ENCODE data around the gene PHAF1. TPM values are rescaled to one million over a fixed set of nuclear protein-coding genes. Genes with fewer than 3 reads are reported as not detected.
"Not testable (repeated sequence)": the region's sequence is repeated elsewhere in the genome, so short reads cannot be mapped to it uniquely, and the experiment has no call there.

The PHAF1 gene
- total and polyA plus RNA-seq, 9 donors: 12.9 to 22.2 (median 17.8) TPM

DNA sequence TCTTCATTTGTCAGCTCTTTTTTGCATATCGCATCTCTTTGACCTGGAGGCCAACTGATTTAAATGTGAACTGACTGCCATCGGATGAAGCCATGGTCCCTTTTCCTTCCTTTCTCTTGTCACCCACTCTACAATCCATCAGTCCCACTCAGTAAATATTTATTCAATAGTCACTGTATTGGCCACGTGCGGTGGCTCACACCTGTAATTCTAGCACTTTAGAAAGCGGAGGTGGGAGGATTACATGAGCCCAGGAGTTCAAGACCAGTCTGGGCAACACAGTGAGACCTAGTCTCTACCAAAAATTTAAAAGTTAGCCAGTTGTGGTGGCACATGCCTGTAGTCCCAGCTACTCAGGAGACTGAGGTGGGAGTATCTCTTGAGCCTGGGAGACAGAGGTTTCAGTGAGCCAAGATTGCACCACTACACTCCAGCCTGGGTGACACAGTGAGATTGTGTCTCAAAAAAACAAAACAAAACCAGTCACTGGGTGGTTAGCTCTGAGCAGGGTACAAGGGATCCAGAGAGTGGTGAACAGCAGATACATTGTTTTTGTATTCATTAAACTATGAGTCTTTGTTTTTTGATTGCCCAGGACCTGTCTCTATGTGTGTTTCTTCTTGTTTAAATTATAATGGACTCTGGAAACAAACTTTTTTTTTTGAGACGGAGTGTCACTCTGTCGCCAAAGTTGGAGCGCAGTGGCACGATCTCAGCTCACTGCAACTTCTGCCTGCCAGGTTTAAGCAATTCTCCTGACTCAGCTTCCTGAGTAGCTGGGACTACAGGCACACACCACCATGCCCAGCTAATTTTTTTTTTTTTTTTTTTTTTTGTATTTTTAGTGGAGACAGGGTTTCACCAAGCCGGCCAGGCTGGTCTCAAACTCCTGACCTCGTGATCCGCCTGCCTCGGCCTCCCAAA, 6.9 kb downstream of the PHAF1 start:
- Histone ChIP-seq H3K4me3 (ENCODE audit: low read length) (no peak overlapping the region), H3K27ac (ENCODE audit: low read length) (no peak overlapping the region), H3K9me3 (replicated peaks; ENCODE audit: control insufficient read depth, low read depth, low read length) (no peaks in the 10 kb centered on the region), H3K27me3 (ENCODE audit: control insufficient read depth, insufficient read depth, low read length) (no peaks in the 10 kb centered on the region), H3K4me1 (ENCODE audit: control insufficient read depth, insufficient read depth, low read length) (peaks cover under 1% of the 10 kb centered on the region), H3K36me3 (ENCODE audit: control insufficient read depth, insufficient read depth, low read length) (peaks cover 36% of the 10 kb centered on the region)
- WGBS (ENCODE audit: insufficient coverage): 93% methylated on average over 5 of the region's 13 CpGs
- no peak for DNase-seq

DNA sequence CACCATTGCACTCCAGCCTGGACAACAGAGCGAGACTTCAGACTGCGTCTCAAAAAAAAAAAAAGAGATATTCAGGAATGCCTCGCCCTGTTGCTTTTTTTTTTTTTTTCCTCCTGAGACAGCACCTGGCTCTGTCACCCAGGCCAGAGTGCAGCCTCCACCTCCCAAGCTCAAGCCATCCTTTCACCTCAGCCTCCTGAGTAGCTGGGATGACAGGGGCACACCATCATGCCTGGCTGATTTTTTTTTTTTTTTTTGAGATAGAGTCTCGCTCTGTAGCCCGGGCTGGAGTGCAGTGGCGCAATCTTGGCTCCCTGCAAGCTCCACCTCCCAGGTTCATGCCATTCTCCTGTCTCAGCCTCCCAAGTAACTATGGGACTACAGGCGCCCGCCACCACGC, 8.0 kb downstream of the PHAF1 start:
- WGBS (ENCODE audit: insufficient coverage): 94% methylated on average over 2 of the region's 9 CpGs
- no peaks in the 10 kb centered on the region for H3K27me3 ChIP-seq (ENCODE audit: control insufficient read depth, insufficient read depth, low read length)
- no peak overlapping the region for H3K4me3 ChIP-seq (ENCODE audit: low read length)
- no peak overlapping the region for H3K27ac ChIP-seq (ENCODE audit: low read length)
- no peak for DNase-seq
- H3K36me3 ChIP-seq (ENCODE audit: control insufficient read depth, insufficient read depth, low read length): peaks cover 38% of the 10 kb centered on the region
- no peaks in the 10 kb centered on the region for H3K4me1 ChIP-seq (ENCODE audit: control insufficient read depth, insufficient read depth, low read length)
- no peaks in the 10 kb centered on the region for H3K9me3 ChIP-seq (replicated peaks; ENCODE audit: control insufficient read depth, low read depth, low read length)

GRCh38 chr16:67120025-67120424, 10.3 kb downstream of the PHAF1 start:
- Histone ChIP-seq H3K36me3 (ENCODE audit: control insufficient read depth, insufficient read depth, low read length) (peaks cover 45% of the 10 kb centered on the region), H3K27me3 (ENCODE audit: control insufficient read depth, insufficient read depth, low read length) (no peaks in the 10 kb centered on the region)

DNA sequence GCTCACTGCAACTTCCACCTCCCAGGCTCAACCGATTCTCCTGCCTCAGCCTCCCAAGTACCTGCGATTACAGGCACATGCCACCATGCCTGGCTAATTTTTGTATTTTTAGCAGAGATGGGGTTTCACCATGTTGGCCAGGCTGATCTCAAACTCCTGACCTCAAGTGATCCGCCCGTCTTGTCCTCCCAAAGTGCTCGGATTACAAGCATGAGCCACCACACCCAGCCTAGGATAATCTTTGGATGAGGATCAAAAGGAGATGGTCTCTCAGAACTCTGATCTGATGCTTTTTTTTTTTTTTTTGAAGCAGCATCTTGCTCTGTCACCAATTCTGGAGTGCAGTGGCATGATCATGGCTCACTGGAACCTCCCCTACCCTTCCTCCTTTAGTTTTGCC, 13.1 kb downstream of the PHAF1 start:
- not testable (repeated sequence) for H3K27me3 ChIP-seq (ENCODE audit: control insufficient read depth, insufficient read depth, low read length); H3K9me3 ChIP-seq (replicated peaks; ENCODE audit: control insufficient read depth, low read depth, low read length); H3K4me3 ChIP-seq (ENCODE audit: low read length); H3K27ac ChIP-seq (ENCODE audit: low read length); DNase-seq; H3K4me1 ChIP-seq (ENCODE audit: control insufficient read depth, insufficient read depth, low read length)
- peaks cover 49% of the 10 kb centered on the region for H3K36me3 ChIP-seq (ENCODE audit: control insufficient read depth, insufficient read depth, low read length)
- 83% methylated on average over 1 of the region's 5 CpGs for WGBS (ENCODE audit: insufficient coverage)

More at GRCh38 chr16:67120025-67120424, 10.3 kb downstream of the PHAF1 start:
- no peaks in the 10 kb centered on the region for H3K9me3 ChIP-seq (replicated peaks; ENCODE audit: control insufficient read depth, low read depth, low read length)
- DNase-seq: no peak
- no peaks in the 10 kb centered on the region for H3K4me1 ChIP-seq (ENCODE audit: control insufficient read depth, insufficient read depth, low read length)
- H3K4me3 ChIP-seq (ENCODE audit: low read length): no peak overlapping the region
- no peak overlapping the region for H3K27ac ChIP-seq (ENCODE audit: low read length)
- WGBS (ENCODE audit: insufficient coverage): 100% methylated on average over 1 of the region's 5 CpGs

DNA sequence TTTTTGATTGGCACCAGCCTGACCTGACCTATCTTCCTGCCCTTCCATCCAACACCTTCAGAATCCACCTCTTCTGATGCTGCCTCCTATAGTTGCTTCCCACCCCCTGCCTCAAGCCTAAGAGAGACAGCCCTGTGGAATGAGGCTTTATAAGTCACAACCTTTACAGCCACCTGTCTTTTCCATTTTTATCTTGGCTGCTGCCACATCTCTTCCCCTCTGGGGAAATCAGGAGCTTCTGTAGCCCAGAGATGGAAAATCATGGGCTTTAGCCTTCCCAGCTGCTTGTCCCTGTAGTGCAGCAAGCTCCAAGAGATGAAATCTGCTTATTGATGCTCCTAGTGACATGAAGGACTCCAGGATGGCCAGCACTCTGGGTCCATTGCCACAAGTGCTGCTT, 18.7 kb downstream of the PHAF1 start:
- no peak for DNase-seq
- peaks cover 48% of the 10 kb centered on the region for H3K36me3 ChIP-seq (ENCODE audit: control insufficient read depth, insufficient read depth, low read length)

GRCh38 chr16:67128887-67129286, 19.1 kb downstream of the PHAF1 start:
- no peaks in the 10 kb centered on the region for H3K9me3 ChIP-seq (replicated peaks; ENCODE audit: control insufficient read depth, low read depth, low read length)
- DNase-seq: no peak
- H3K4me1 ChIP-seq (ENCODE audit: control insufficient read depth, insufficient read depth, low read length): peaks cover 7% of the 10 kb centered on the region
- H3K36me3 ChIP-seq (ENCODE audit: control insufficient read depth, insufficient read depth, low read length): peaks cover 50% of the 10 kb centered on the region
- WGBS (ENCODE audit: insufficient coverage): 88% methylated on average over 3 of the region's 3 CpGs
- no peaks in the 10 kb centered on the region for H3K27me3 ChIP-seq (ENCODE audit: control insufficient read depth, insufficient read depth, low read length)
- H3K27ac ChIP-seq (ENCODE audit: low read length): no peak overlapping the region
- H3K4me3 ChIP-seq (ENCODE audit: low read length): no peak overlapping the region

More for the DNA sequence above, 18.7 kb downstream of the PHAF1 start:
- Histone ChIP-seq H3K27ac (ENCODE audit: low read length) (no peak overlapping the region), H3K4me3 (ENCODE audit: low read length) (no peak overlapping the region), H3K9me3 (replicated peaks; ENCODE audit: control insufficient read depth, low read depth, low read length) (no peaks in the 10 kb centered on the region), H3K4me1 (ENCODE audit: control insufficient read depth, insufficient read depth, low read length) (peaks cover 7% of the 10 kb centered on the region), H3K27me3 (ENCODE audit: control insufficient read depth, insufficient read depth, low read length) (no peaks in the 10 kb centered on the region)

GRCh38 chr16:67129422-67129821, 19.7 kb downstream of the PHAF1 start:
- 100% methylated on average over 2 of the region's 3 CpGs for WGBS (ENCODE audit: insufficient coverage)
- H3K4me3 ChIP-seq (ENCODE audit: low read length): no peak overlapping the region
- peaks cover 50% of the 10 kb centered on the region for H3K36me3 ChIP-seq (ENCODE audit: control insufficient read depth, insufficient read depth, low read length)
- no peaks in the 10 kb centered on the region for H3K27me3 ChIP-seq (ENCODE audit: control insufficient read depth, insufficient read depth, low read length)
- H3K27ac ChIP-seq (ENCODE audit: low read length): no peak overlapping the region
- H3K4me1 ChIP-seq (ENCODE audit: control insufficient read depth, insufficient read depth, low read length): peaks cover 7% of the 10 kb centered on the region
- no peaks in the 10 kb centered on the region for H3K9me3 ChIP-seq (replicated peaks; ENCODE audit: control insufficient read depth, low read depth, low read length)
- DNase-seq: no peak

DNA sequence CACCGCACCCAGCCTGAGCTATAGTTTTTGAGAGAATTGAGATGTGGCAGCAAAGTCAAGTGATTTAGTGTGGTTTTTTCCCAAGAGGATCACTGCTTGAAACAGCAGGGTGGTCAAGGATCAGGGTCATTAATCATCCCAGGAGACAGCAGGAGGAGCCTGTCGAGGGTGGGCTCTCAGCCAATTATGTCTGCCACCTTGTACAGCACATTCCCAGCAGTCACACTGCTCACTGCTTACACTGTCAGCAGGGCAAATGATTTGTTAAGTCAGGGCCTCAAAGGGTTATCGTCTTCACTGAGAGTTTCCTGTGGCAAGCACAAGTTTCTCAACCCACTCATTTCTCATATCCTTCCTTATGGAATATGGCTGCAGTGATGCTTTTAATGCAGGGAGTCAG, 27.9 kb downstream of the PHAF1 start:
- H3K27me3 ChIP-seq (ENCODE audit: control insufficient read depth, insufficient read depth, low read length): no peaks in the 10 kb centered on the region
- WGBS (ENCODE audit: insufficient coverage): 100% methylated on average over 1 of the region's 3 CpGs
- H3K4me3 ChIP-seq (ENCODE audit: low read length): no peak overlapping the region
- no peak for DNase-seq
- H3K27ac ChIP-seq (ENCODE audit: low read length): no peak overlapping the region
- H3K4me1 ChIP-seq (ENCODE audit: control insufficient read depth, insufficient read depth, low read length): no peaks in the 10 kb centered on the region
- H3K9me3 ChIP-seq (replicated peaks; ENCODE audit: control insufficient read depth, low read depth, low read length): no peaks in the 10 kb centered on the region
- H3K36me3 ChIP-seq (ENCODE audit: control insufficient read depth, insufficient read depth, low read length): peaks cover 80% of the 10 kb centered on the region

GRCh38 chr16:67141391-67141790, 31.6 kb downstream of the PHAF1 start:
- H3K27ac ChIP-seq (ENCODE audit: low read length): no peak overlapping the region
- no peak for DNase-seq
- no peaks in the 10 kb centered on the region for H3K9me3 ChIP-seq (replicated peaks; ENCODE audit: control insufficient read depth, low read depth, low read length)
- H3K4me3 ChIP-seq (ENCODE audit: low read length): no peak overlapping the region
- H3K27me3 ChIP-seq (ENCODE audit: control insufficient read depth, insufficient read depth, low read length): no peaks in the 10 kb centered on the region
- 97% methylated on average over 13 of the region's 13 CpGs for WGBS (ENCODE audit: insufficient coverage)
- peaks cover 87% of the 10 kb centered on the region for H3K36me3 ChIP-seq (ENCODE audit: control insufficient read depth, insufficient read depth, low read length)
- H3K4me1 ChIP-seq (ENCODE audit: control insufficient read depth, insufficient read depth, low read length): no peaks in the 10 kb centered on the region

GRCh38 chr16:67142342-67142741, 32.6 kb downstream of the PHAF1 start:
- no peak overlapping the region for H3K4me3 ChIP-seq (ENCODE audit: low read length)
- peaks cover 89% of the 10 kb centered on the region for H3K36me3 ChIP-seq (ENCODE audit: control insufficient read depth, insufficient read depth, low read length)
- WGBS (ENCODE audit: insufficient coverage): 92% methylated on average over 7 of the region's 9 CpGs

More at GRCh38 chr16:67142342-67142741, 32.6 kb downstream of the PHAF1 start:
- no peaks in the 10 kb centered on the region for H3K27me3 ChIP-seq (ENCODE audit: control insufficient read depth, insufficient read depth, low read length)
- H3K27ac ChIP-seq (ENCODE audit: low read length): no peak overlapping the region
- H3K4me1 ChIP-seq (ENCODE audit: control insufficient read depth, insufficient read depth, low read length): no peaks in the 10 kb centered on the region
- DNase-seq: no peak
- no peaks in the 10 kb centered on the region for H3K9me3 ChIP-seq (replicated peaks; ENCODE audit: control insufficient read depth, low read depth, low read length)
